ENCODE results near the gene GP1BB.

Gene GP1BB

DNA sequence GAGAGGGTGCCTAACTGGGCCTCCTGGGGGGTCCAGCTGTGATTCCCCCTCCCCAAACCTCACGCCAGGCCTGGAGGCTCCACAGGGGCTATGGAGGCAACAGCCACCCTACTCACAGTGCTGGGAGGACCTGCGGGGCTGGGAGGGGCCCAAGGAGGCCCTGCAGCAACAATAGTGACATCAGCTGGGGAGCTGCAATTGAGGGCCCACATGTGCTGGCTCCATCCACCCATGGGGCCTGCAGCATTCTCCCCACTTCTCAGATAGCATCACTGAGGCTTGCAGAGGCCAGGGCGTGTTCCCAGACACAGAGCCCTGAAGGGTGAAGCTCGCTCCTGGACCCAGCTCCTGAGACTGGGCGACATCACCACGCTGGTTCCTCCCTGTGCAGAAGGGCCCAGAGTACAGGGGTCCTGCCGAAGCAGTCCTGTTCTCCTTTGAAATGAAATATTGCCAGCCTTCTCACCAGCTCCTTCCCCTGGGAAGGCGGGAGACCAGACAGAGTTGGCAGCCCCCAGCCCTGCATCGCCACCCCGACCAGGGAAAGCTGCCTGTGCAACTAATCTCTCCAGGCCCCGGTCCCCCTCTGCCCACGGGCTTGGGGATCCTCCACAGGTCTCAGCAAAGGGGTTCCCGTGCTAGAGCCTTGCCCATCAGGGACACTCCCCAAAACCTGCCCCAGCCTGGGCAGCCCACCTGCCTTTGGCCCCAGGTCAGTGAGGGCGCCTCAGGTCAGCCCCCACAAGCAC, 28.3 kb downstream of the GP1BB start:
- DNase-seq (ENCODE audit: low spot score): no peak
- TF ChIP-seq CTCF (IDR thresholded peaks at IDR 0.05): no peak
- Histone ChIP-seq H3K4me3 (no peak overlapping the region), H3K27ac (no peak overlapping the region)

DNA sequence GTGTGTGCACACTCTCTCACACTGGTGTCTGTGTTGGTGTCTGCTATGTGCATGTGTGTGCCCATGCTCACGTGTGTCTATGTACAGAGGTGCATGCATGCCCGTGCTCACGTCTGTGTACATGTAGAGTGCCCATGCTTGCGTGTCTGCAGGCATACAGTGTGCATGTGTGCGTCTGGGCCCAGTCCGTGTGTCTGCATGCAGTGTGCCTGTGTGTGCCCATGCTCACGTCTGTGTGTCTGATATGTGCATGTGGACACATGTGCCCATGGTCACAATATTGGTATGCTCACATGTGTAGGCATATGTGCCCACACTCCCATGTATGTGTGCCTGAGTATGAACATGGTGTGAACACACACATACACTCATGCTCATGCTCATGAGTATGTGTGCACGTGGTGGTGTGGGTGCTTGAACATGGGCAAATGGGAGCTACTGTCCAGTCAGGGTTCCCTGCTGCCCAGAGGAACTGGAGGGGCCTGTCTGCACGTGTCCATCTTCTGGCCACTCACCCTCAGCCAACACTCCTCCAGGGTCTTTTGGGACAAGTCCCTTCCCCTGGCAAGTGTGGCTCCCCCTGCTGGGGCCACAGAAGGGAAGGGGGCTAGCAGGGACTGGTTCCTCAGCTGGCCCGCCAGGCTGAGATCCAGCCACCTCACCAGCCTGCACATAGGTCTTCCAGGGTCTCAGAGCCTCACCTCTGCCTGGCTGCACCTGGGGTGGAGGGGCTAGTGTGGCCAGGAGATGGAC, 29.9 kb downstream of the GP1BB start:
- TF ChIP-seq CTCF (IDR thresholded peaks at IDR 0.05): no peak

DNA sequence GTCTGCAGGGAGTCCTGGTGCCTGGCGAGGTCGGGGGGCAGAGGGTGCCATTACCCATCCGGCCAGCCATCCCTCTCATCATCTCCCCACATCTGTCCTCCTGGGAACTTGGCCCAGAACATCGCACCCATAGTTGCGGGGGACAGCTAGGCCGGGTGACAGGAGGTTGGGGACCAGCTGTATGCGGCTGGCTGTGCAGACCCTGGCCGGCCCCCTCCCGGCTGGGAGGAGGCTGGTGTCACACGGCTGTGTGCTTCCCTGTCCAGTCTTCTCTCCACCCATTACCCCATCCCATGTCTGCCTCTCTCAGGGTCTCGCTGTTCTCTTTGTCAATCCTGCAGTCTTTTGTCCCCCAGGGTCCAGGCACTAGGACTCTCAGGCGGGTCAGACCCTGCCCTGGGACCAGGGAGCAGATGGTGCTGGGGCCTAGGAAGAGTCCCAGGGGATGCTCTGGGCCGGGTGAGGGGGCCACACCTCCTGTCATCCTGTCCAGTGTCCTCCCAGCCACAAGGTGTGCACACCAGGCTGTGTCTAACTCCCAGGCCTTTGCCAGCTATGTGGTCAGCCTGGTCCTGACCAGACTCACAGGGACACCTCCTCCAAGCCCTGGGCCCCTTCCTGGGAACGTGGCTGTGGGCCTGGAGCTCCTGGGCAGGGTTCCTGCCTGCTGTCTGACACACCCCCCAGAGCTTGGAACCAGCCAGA, 30.8 kb downstream of the GP1BB start:
- DNase-seq (ENCODE audit: low spot score): no peak
- no peak for TF ChIP-seq CTCF (IDR thresholded peaks at IDR 0.05)
- no peak overlapping the region for H3K4me3 ChIP-seq
- no peak overlapping the region for H3K27ac ChIP-seq

More for the DNA sequence above, 29.9 kb downstream of the GP1BB start:
- Histone ChIP-seq H3K4me3 (no peak overlapping the region), H3K27ac (no peak overlapping the region)
- no peak for DNase-seq (ENCODE audit: low spot score)

DNA sequence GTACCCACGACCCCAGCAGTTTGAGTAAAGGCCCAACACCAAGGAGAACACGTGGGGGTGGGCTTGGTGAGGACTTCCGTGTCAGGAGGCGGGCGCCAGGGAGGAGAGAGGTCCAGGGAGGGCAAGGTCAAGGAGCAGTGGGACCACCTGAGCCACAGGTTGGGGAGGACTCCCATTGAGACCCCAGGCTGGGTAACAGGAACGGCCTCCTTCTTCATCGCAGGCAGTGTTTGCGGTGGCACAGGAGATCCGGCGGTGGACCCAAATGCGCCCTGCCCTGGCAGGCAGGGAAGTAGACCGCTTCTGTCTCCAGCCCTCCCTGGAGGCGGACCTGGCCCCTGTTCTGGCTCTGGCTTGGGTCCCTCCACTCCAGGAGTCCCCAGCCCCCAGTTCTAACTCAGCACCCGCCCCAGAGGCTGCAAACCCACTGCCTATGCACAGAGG, 31.4 kb downstream of the GP1BB start:
- TF ChIP-seq CTCF (IDR thresholded peaks at IDR 0.05): no peak
- no peak overlapping the region for H3K4me3 ChIP-seq
- no peak overlapping the region for H3K27ac ChIP-seq
- no peak for DNase-seq (ENCODE audit: low spot score)

DNA sequence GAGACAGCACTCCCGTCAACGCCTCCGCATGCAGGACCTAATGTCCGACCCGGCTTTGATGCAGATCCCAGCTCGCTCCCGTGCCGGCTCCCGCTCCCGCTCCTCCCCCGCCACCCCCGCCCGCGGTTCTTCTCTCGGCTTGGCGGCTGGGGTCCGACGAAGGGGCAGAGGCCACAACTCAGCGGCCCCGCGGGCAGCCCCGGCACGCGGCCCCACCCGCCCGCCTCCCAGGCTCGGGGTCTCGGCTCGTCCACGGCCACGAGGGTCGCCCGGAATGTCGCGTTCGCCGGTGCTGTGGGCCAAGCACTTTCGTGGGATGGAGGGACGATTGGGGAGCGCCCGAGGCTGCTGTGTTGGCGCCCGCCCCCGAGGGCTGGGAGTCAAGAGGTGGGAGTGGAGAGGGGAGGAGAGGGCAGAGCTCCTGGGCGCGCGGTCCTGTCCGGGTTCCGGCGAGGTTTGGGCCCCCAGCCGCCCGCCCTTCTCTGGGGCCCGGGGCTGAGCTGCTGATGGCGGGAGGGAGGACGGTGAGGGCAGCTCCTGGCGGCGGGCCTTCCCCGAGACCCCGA, 31.9 kb downstream of the GP1BB start:
- no peak for TF ChIP-seq CTCF (IDR thresholded peaks at IDR 0.05)
- H3K4me3 ChIP-seq: peak overlapping the region; percentile 42
- H3K27ac ChIP-seq: no peak overlapping the region
- no peak for DNase-seq (ENCODE audit: low spot score)

GRCh38 chr22:19755722-19756287, 32.5 kb downstream of the GP1BB start:
- no peak for DNase-seq (ENCODE audit: low spot score)
- no peak for TF ChIP-seq CTCF (IDR thresholded peaks at IDR 0.05)
- no peak overlapping the region for H3K27ac ChIP-seq
- no peak overlapping the region for H3K4me3 ChIP-seq
